ENCODE data around the gene SETDB2.

The SETDB2 gene

GRCh38 chr13:49452725-49453457 is 8.8 kb downstream of the SETDB2 start:
- TF ChIP-seq, protein P1, sequence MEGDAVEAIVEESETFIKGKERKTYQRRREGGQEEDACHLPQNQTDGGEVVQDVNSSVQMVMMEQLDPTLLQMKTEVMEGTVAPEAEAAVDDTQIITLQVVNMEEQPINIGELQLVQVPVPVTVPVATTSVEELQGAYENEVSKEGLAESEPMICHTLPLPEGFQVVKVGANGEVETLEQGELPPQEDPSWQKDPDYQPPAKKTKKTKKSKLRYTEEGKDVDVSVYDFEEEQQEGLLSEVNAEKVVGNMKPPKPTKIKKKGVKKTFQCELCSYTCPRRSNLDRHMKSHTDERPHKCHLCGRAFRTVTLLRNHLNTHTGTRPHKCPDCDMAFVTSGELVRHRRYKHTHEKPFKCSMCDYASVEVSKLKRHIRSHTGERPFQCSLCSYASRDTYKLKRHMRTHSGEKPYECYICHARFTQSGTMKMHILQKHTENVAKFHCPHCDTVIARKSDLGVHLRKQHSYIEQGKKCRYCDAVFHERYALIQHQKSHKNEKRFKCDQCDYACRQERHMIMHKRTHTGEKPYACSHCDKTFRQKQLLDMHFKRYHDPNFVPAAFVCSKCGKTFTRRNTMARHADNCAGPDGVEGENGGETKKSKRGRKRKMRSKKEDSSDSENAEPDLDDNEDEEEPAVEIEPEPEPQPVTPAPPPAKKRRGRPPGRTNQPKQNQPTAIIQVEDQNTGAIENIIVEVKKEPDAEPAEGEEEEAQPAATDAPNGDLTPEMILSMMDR (IDR thresholded peaks at IDR 0.05; ENCODE audit: control insufficient read depth, extremely low read depth, insufficient read depth), result no peak
- no peak overlapping the region for H3K4me3 ChIP-seq (ENCODE audit: low read depth, low read length)
- DNase-seq (ENCODE audit: low read depth), result peak; percentile 54

GRCh38 chr13:49453465-49453864 is 9.4 kb downstream of the SETDB2 start:
- TF ChIP-seq, protein P1 (IDR thresholded peaks at IDR 0.05; ENCODE audit: control insufficient read depth, extremely low read depth, insufficient read depth), result no peak
- peak; percentile 78 for DNase-seq (ENCODE audit: low read depth)
- H3K4me3 ChIP-seq (ENCODE audit: low read depth, low read length), result no peak overlapping the region

GRCh38 chr13:49454388-49455006 is 10.4 kb downstream of the SETDB2 start:
- DNase-seq (ENCODE audit: low read depth), result no peak
- no peak overlapping the region for H3K4me3 ChIP-seq (ENCODE audit: low read depth, low read length)
- TF ChIP-seq, protein P1 (IDR thresholded peaks at IDR 0.05; ENCODE audit: control insufficient read depth, extremely low read depth, insufficient read depth), result no peak

DNA sequence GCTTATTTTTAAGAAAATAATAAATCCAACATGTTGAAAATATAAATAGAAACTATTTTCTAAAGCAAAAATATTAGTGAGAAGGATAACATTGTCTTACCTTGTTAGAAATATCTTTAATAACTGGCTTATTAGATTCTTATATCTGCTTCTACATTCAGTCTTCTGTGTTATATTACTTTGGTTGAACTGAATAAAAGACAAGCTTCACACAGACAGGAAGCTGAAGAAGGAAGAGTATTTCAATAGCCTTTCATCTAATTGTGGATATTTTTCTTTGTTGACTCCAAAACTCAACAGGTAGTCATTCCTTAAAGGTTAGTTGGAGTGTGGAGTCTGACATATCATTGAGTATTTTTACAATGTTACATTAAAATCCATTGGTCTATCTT is 10.9 kb downstream of the SETDB2 start:
- TF ChIP-seq, protein P1 (IDR thresholded peaks at IDR 0.05; ENCODE audit: control insufficient read depth, extremely low read depth, insufficient read depth), result no peak
- DNase-seq (ENCODE audit: low read depth), result no peak
- H3K4me3 ChIP-seq (ENCODE audit: low read depth, low read length), result no peak overlapping the region

- no peak overlapping the region for H3K4me3 ChIP-seq (ENCODE audit: low read depth, low read length)
These were observed 12.1 kb downstream of the SETDB2 start for GRCh38 chr13:49456156-49456555.

GRCh38 chr13:49457221-49457620 is 13.1 kb downstream of the SETDB2 start:
- TF ChIP-seq, protein P1 (IDR thresholded peaks at IDR 0.05; ENCODE audit: control insufficient read depth, extremely low read depth, insufficient read depth), result no peak
- H3K4me3 ChIP-seq (ENCODE audit: low read depth, low read length), result no peak overlapping the region
- no peak for DNase-seq (ENCODE audit: low read depth)

More at GRCh38 chr13:49456156-49456555, 12.1 kb downstream of the SETDB2 start:
- TF ChIP-seq, protein P1 (IDR thresholded peaks at IDR 0.05; ENCODE audit: control insufficient read depth, extremely low read depth, insufficient read depth), result no peak
- no peak for DNase-seq (ENCODE audit: low read depth)
